Uterus (tissue), 4 donors: Measurements from ENCODE around the gene ZNF608. TPM values are rescaled to one million over a fixed set of nuclear protein-coding genes. Genes with fewer than 3 reads are reported as not detected.

Experiments
- DNase-seq, 2 donors: peaks; one replicate each; pipeline ENCODE4 v3.0.0-alpha.2; 2019 to 2020
- H3K27ac ChIP-seq, 2 donors: fragments of 200-600 bp; sonication (generic); 1 replicate in 1 of 2; 2 replicates in 1 of 2; pipeline ENCODE4 v1.5.1; 2016 to 2018
- H3K27me3 ChIP-seq, 2 donors: fragments of 200-600 bp; sonication (generic); one replicate each; pipeline ENCODE4 v1.5.1; 2018 to 2019; ENCODE audit warnings: control low read depth in 1 of 2
- H3K36me3 ChIP-seq, 2 donors: fragments of 200-600 bp; sonication (generic); one replicate each; pipeline ENCODE4 v1.5.1; 2019; ENCODE audit warnings: control low read depth in 1 of 2
- H3K4me1 ChIP-seq, 2 donors: fragments of 200-600 bp; sonication (generic); one replicate each; pipeline ENCODE4 v1.5.1; 2018 to 2019; ENCODE audit warnings: control low read depth in 1 of 2
- H3K4me3 ChIP-seq, 2 donors: fragments of 200-600 bp; sonication (generic); 1 replicate in 1 of 2; 2 replicates in 1 of 2; pipeline ENCODE4 v1.5.1; 2018 to 2019; ENCODE audit warnings: mild to moderate bottlenecking in 1 of 2
- H3K9me3 ChIP-seq, 2 donors: fragments of 200-600 bp; sonication (generic); one replicate each; pipeline ENCODE4 v1.5.1; 2019; ENCODE audit warnings: control low read depth in 1 of 2
- CTCF ChIP-seq, 4 experiments: fragments of 200-600 bp in 2 of 4; fragments of 450-650 bp in 2 of 4; sonication (generic) in 2 of 4; IDR thresholded peaks; one replicate each; pipeline ENCODE4 v1.5.1; 2016 to 2019; ENCODE audit warnings: antibody characterized with exemption in 4 of 4, mild to moderate bottlenecking in 2 of 4, moderate library complexity in 1 of 4
- POLR2A ChIP-seq, 2 donors: fragments of 450-650 bp; IDR thresholded peaks; one replicate each; pipeline ENCODE4 v1.6.1; 2016; ENCODE audit warnings: antibody characterized with exemption in 2 of 2, mild to moderate bottlenecking in 1 of 2, moderate library complexity in 1 of 2
- intact Hi-C: fragments of 100-400 bp; cut with DNase I; formaldehyde crosslinking; loops from one replicate; pipeline ENCODE4 v1.15.1; 2023; ENCODE audit warnings: low total_unique reads
- total RNA-seq, 4 donors: library from RNA; depleted of rRNA in 3 of 4; stranded (reverse); fragments of >200 nt in 3 of 4; gene quantifications; one replicate each; pipeline versions ENCODE4 v1.1.0 to v1.2.4, GENCODE V29; 2014 to 2023
- donor health status: DM: yes; HTN: yes; CAD: no.

The ZNF608 gene
- total RNA-seq, 4 donors from 2014 or later = 11.1 to 1,086 (median 59.0) TPM

GRCh38 chr5:124761010-124761409, 14.6 kb upstream of the ZNF608 start:
- no peaks in the 10 kb centered on the region for H3K4me1 ChIP-seq
- TF ChIP-seq POLR2A (IDR thresholded peaks at IDR 0.05) = no peak
- no peak for TF ChIP-seq CTCF (IDR thresholded peaks at IDR 0.05)
- intact Hi-C loops = no loop called here
- no peak for DNase-seq
- no peak overlapping the region for H3K27ac ChIP-seq
- H3K9me3 ChIP-seq = no peaks in the 10 kb centered on the region
- no peaks in the 10 kb centered on the region for H3K27me3 ChIP-seq
- no peaks in the 10 kb centered on the region for H3K36me3 ChIP-seq
- H3K4me3 ChIP-seq = no peak overlapping the region

- H3K4me3 ChIP-seq = no peak overlapping the region
- intact Hi-C loops = no loop called here
- no peaks in the 10 kb centered on the region for H3K36me3 ChIP-seq
- H3K9me3 ChIP-seq = no peaks in the 10 kb centered on the region
- H3K27me3 ChIP-seq = no peaks in the 10 kb centered on the region
- no peak overlapping the region for H3K27ac ChIP-seq
- TF ChIP-seq CTCF (IDR thresholded peaks at IDR 0.05) = no peak
- TF ChIP-seq POLR2A (IDR thresholded peaks at IDR 0.05) = no peak
- H3K4me1 ChIP-seq = no peaks in the 10 kb centered on the region
- no peak for DNase-seq
Observed at GRCh38 chr5:124760608-124761007, 14.2 kb upstream of the ZNF608 start.

- no peak for TF ChIP-seq POLR2A (IDR thresholded peaks at IDR 0.05)
- TF ChIP-seq CTCF (IDR thresholded peaks at IDR 0.05) = no peak
- no peak overlapping the region for H3K27ac ChIP-seq
- no peaks in the 10 kb centered on the region for H3K27me3 ChIP-seq
- intact Hi-C loops = no loop called here
- H3K9me3 ChIP-seq = no peaks in the 10 kb centered on the region
- DNase-seq = no peak
- no peaks in the 10 kb centered on the region for H3K4me1 ChIP-seq
- no peaks in the 10 kb centered on the region for H3K36me3 ChIP-seq
- no peak overlapping the region for H3K4me3 ChIP-seq
Observed at GRCh38 chr5:124755565-124755964, 9.1 kb upstream of the ZNF608 start.

- no peaks in the 10 kb centered on the region for H3K36me3 ChIP-seq
- H3K4me3 ChIP-seq = no peak overlapping the region
- no peaks in the 10 kb centered on the region for H3K27me3 ChIP-seq
- H3K4me1 ChIP-seq = no peaks in the 10 kb centered on the region
- no peak for TF ChIP-seq POLR2A (IDR thresholded peaks at IDR 0.05)
- TF ChIP-seq CTCF (IDR thresholded peaks at IDR 0.05) = no peak
- H3K9me3 ChIP-seq = no peaks in the 10 kb centered on the region
- no peak for DNase-seq
- no peak overlapping the region for H3K27ac ChIP-seq
- intact Hi-C loops = no loop called here
Observed at GRCh38 chr5:124755041-124755440, 8.6 kb upstream of the ZNF608 start.

- Histone ChIP-seq H3K36me3 (no peaks in the 10 kb centered on the region), H3K27me3 (no peaks in the 10 kb centered on the region), H3K4me1 (no peaks in the 10 kb centered on the region), H3K27ac (no peak overlapping the region), H3K9me3 (no peaks in the 10 kb centered on the region), H3K4me3 (no peak overlapping the region)
- intact Hi-C loops = no loop called here
- DNase-seq = no peak
- no peak for TF ChIP-seq CTCF (IDR thresholded peaks at IDR 0.05)
- TF ChIP-seq POLR2A (IDR thresholded peaks at IDR 0.05) = no peak
Observed at GRCh38 chr5:124754206-124754927, 7.9 kb upstream of the ZNF608 start.
